Neuronal stem cell (in vitro differentiated cells): Measurements from ENCODE around the gene FBXO47.
"Not testable (repeated sequence)": the region's sequence is repeated elsewhere in the genome, so short reads cannot be mapped to it uniquely, and the experiment has no call there.

Experiments used
- DNase-seq: peaks from one replicate; pipeline ENCODE4 v3.0.0-alpha.2; 2013; ENCODE audit warnings: low spot score
- H2AFZ ChIP-seq: one replicate; pipeline ENCODE4 v1.6.1; 2013; ENCODE audit warnings: mild to moderate bottlenecking, low read length, inconsistent platforms
- H2AK5ac ChIP-seq: 2 replicates; pipeline ENCODE4 v1.6.1; 2013; ENCODE audit warnings: low read depth, mild to moderate bottlenecking, inconsistent platforms, low read length, moderate library complexity, mixed read lengths
- H2BK120ac ChIP-seq: 2 replicates; pipeline ENCODE4 v1.6.1; 2013; ENCODE audit warnings: low read depth, mild to moderate bottlenecking, inconsistent platforms, low read length, moderate library complexity, mixed read lengths
- H2BK12ac ChIP-seq: one replicate; pipeline ENCODE4 v1.6.1; 2013; ENCODE audit warnings: low read length, inconsistent platforms
- H2BK15ac ChIP-seq: 2 replicates; pipeline ENCODE4 v1.6.1; 2013; ENCODE audit warnings: mild to moderate bottlenecking, low read length, inconsistent platforms, mixed read lengths
- H2BK5ac ChIP-seq: one replicate; pipeline ENCODE4 v1.6.1; 2013; ENCODE audit warnings: inconsistent platforms, mild to moderate bottlenecking, low read length, moderate library complexity
- H3K14ac ChIP-seq: one replicate; pipeline ENCODE4 v1.6.1; 2013; ENCODE audit warnings: low read length, inconsistent platforms
- H3K18ac ChIP-seq: 2 replicates; pipeline ENCODE4 v1.6.1; 2013; ENCODE audit warnings: low read length, inconsistent platforms
- H3K23ac ChIP-seq: 2 replicates; pipeline ENCODE4 v1.6.1; 2013; ENCODE audit warnings: low read depth, mild to moderate bottlenecking, mixed read lengths, low read length, inconsistent platforms; ENCODE audit not compliant: poor library complexity
- H3K27ac ChIP-seq: replicated peaks from 3 replicates; pipeline ENCODE4 v1.5.1; 2013; ENCODE audit warnings: low read length, inconsistent platforms
- H3K27me3 ChIP-seq, 3 experiments: 2 replicates each; pipeline ENCODE4 v1.6.1; 2013; ENCODE audit warnings: low read length in 3 of 3, mild to moderate bottlenecking in 2 of 3, inconsistent platforms in 1 of 3, low read depth in 1 of 3, mixed read lengths in 1 of 3, moderate library complexity in 1 of 3; ENCODE audit not compliant: control insufficient read depth in 3 of 3, insufficient read depth in 3 of 3
- H3K36me3 ChIP-seq, 2 donors: replicated peaks in 1 of 2; 2 replicates each; pipeline ENCODE4 v1.6.1; 2013; ENCODE audit warnings: low read length in 2 of 2; ENCODE audit not compliant: control insufficient read depth in 2 of 2, insufficient read depth in 2 of 2
- H3K4ac ChIP-seq: 2 replicates; pipeline ENCODE4 v1.6.1; 2013; ENCODE audit warnings: inconsistent platforms, mild to moderate bottlenecking, low read length, moderate library complexity
- H3K4me1 ChIP-seq, 2 donors: 1 replicate in 1 of 2; 2 replicates in 1 of 2; pipeline ENCODE4 v1.6.1; 2013; ENCODE audit warnings: low read length in 2 of 2, low read depth in 1 of 2; ENCODE audit not compliant: control insufficient read depth in 2 of 2, insufficient read depth in 1 of 2
- H3K4me2 ChIP-seq: one replicate; pipeline ENCODE4 v1.6.1; 2013; ENCODE audit warnings: mild to moderate bottlenecking, low read length, inconsistent platforms; ENCODE audit not compliant: insufficient read depth, poor library complexity, severe bottlenecking
- H3K4me3 ChIP-seq, 2 donors: 2 replicates each; pipeline ENCODE4 v1.5.1; 2013; ENCODE audit warnings: low read length in 2 of 2, mild to moderate bottlenecking in 2 of 2, inconsistent platforms in 1 of 2, moderate library complexity in 1 of 2
- H3K79me1 ChIP-seq: one replicate; pipeline ENCODE4 v1.6.1; 2013; ENCODE audit warnings: low read depth, mild to moderate bottlenecking, inconsistent platforms, low read length, moderate library complexity
- H3K9ac ChIP-seq: one replicate; pipeline ENCODE4 v1.6.1; 2013; ENCODE audit warnings: mild to moderate bottlenecking, low read depth, low read length, inconsistent platforms; ENCODE audit not compliant: poor library complexity
- H3K9me3 ChIP-seq, 2 donors: replicated peaks in 1 of 2; 2 replicates each; pipeline versions ENCODE3 to v1.6.1; 2013; ENCODE audit warnings: low read length in 2 of 2, mild to moderate bottlenecking in 2 of 2, inconsistent platforms in 1 of 2, low read depth in 1 of 2, mixed read lengths in 1 of 2, moderate library complexity in 1 of 2; ENCODE audit not compliant: control insufficient read depth in 2 of 2, insufficient read depth in 1 of 2
- H4K8ac ChIP-seq: one replicate; pipeline ENCODE4 v1.6.1; 2013; ENCODE audit warnings: low read depth, mild to moderate bottlenecking, inconsistent platforms, low read length, moderate library complexity
- H4K91ac ChIP-seq: one replicate; pipeline ENCODE4 v1.6.1; 2013; ENCODE audit warnings: low read length, low read depth, mild to moderate bottlenecking, inconsistent platforms; ENCODE audit not compliant: poor library complexity
- WGBS, 2 donors: extraction: QIAGEN DNeasy Blood & Tissue Kit; methylation state at CpG; one replicate each; pipeline ENCODE4 v1.1.7; 2013; ENCODE audit warnings: missing lambda C conversion rate in 2 of 2, mixed read lengths in 1 of 2; ENCODE audit not compliant: insufficient read length in 2 of 2, insufficient replicate concordance in 1 of 2; ENCODE audit errors: extremely low coverage in 2 of 2; 5-methylcytosine and 5-hydroxymethylcytosine counted together

FBXO47 gene

DNA sequence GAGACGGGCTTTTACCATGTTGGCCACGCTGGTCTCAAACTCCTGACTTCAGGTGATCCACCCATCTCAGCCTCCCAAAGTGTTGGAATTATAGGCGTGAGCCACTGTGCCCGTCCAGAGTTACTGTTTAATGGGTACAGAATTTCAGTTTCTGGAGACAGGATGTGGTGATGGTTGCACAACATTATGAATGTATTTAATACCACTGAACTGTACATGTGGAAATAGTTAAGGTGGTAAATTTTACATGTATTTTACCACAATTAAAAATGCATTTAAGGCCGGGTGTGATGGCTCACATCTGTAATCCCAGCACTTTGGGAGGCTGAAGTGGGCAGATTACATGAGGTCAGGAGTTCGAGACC is 9.0 kb upstream of the FBXO47 start:
- H3K14ac ChIP-seq, H2AK5ac ChIP-seq, DNase-seq, H2BK12ac ChIP-seq, H3K18ac ChIP-seq, H3K4me2 ChIP-seq, H3K4ac ChIP-seq, H3K4me1 ChIP-seq, H2BK15ac ChIP-seq, H2BK5ac ChIP-seq, H3K9me3 ChIP-seq, H2BK120ac ChIP-seq, H3K36me3 ChIP-seq, H3K9ac ChIP-seq, H2AFZ ChIP-seq, H3K23ac ChIP-seq, H3K27ac ChIP-seq, H4K91ac ChIP-seq, H3K4me3 ChIP-seq, H3K79me1 ChIP-seq, H3K27me3 ChIP-seq, H4K8ac ChIP-seq: not testable (repeated sequence)
- no CpG with 5 or more reads among the region's 6 CpGs for WGBS, 2 donors

DNA sequence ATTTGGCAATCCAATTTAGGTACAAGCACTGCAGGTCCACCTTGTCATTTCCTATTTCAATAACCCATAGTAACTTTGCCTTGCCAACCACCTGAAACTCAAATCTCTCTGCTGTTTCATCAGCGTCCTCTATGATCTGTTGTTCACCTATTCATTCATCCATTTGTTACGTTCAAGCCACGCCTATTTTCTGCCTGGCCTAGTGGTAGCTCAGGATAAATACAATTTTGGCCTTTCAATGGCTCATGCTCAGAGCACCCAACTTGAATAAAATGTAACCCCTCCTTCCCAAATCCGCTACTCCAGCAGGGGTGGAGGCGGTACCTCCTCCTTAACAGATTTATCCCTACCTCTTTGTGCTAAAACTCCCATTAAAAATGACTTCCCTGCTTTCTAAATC is 3.6 kb upstream of the FBXO47 start:
- no peak for DNase-seq
- Histone ChIP-seq H3K79me1 (no peaks in the 10 kb centered on the region), H3K4me1 (peaks cover 0 to 2% of the 10 kb centered on the region in 2 donors), H2AFZ (no peak overlapping the region), H4K91ac (no peak overlapping the region), H3K9ac (no peak overlapping the region), H3K36me3 (no peaks in the 10 kb centered on the region), H3K9me3 (peaks cover 0 to 6% of the 10 kb centered on the region in 2 donors), H3K4me3 (no peak overlapping the region), H4K8ac (no peak overlapping the region), H2BK5ac (no peak overlapping the region), H2AK5ac (no peak overlapping the region), H3K14ac (no peak overlapping the region), H2BK120ac (no peak overlapping the region), H3K27me3 (peaks cover 0 to 4% (median 0%) of the 10 kb centered on the region in 3 experiments), H3K27ac (no peak overlapping the region), H3K23ac (no peak overlapping the region), H2BK15ac (no peak overlapping the region), H2BK12ac (no peak overlapping the region), H3K4me2 (no peak overlapping the region), H3K4ac (no peak overlapping the region), H3K18ac (no peak overlapping the region)
- WGBS, 2 donors: no CpG with 5 or more reads among the region's 5 CpGs

DNA sequence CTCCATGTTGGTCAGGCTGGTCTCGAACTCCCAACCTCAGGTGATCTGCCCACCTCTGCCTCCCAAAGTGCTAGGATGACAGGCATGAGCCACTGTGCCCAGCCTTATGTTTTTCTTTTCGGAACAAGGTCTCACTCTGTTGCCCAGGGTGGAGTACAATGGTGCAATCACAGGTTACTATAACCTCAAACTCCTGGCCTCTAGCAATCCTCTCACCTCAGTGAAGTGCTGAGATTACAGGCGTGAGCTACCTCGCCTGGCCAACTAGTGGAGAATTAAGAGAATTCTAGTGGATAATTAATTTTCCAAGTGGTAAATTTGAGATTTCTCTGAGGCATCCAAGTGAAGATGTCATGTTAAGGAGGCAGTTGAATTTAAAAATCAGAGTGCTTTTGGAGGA is 2.9 kb upstream of the FBXO47 start:
- Histone ChIP-seq H2AFZ (no peak overlapping the region), H2BK120ac (no peak overlapping the region), H3K9me3 (peaks cover 0 to 6% of the 10 kb centered on the region in 2 donors), H3K14ac (no peak overlapping the region), H2BK15ac (no peak overlapping the region), H3K27ac (no peak overlapping the region), H3K4ac (no peak overlapping the region), H4K91ac (no peak overlapping the region), H3K23ac (no peak overlapping the region), H3K4me2 (no peak overlapping the region), H3K36me3 (no peaks in the 10 kb centered on the region), H3K79me1 (no peaks in the 10 kb centered on the region), H2AK5ac (no peak overlapping the region), H4K8ac (no peak overlapping the region), H3K27me3 (peaks cover 0 to 4% (median 0%) of the 10 kb centered on the region in 3 experiments), H3K4me3 (no peak overlapping the region), H3K18ac (no peak overlapping the region), H3K9ac (no peak overlapping the region), H2BK12ac (no peak overlapping the region), H2BK5ac (no peak overlapping the region), H3K4me1 (peaks cover 0 to 2% of the 10 kb centered on the region in 2 donors)
- no peak for DNase-seq
- WGBS, 2 donors: no CpG with 5 or more reads among the region's 4 CpGs

GRCh38 chr17:38969281-38969680 is 2.1 kb upstream of the FBXO47 start:
- Histone ChIP-seq H2BK5ac (no peak overlapping the region), H3K27me3 (peaks cover 0 to 4% (median 0%) of the 10 kb centered on the region in 3 experiments), H3K4me2 (no peak overlapping the region), H2BK120ac (no peak overlapping the region), H3K36me3 (no peaks in the 10 kb centered on the region), H2AK5ac (no peak overlapping the region), H3K9ac (no peak overlapping the region), H3K18ac (no peak overlapping the region), H3K23ac (no peak overlapping the region), H3K27ac (no peak overlapping the region), H2BK15ac (no peak overlapping the region), H4K8ac (no peak overlapping the region), H3K4me1 (peaks cover 0 to 2% of the 10 kb centered on the region in 2 donors), H2AFZ (no peak overlapping the region), H3K9me3 (peaks cover 0 to 6% of the 10 kb centered on the region in 2 donors), H3K14ac (no peak overlapping the region), H3K4me3 (no peak overlapping the region), H3K4ac (no peak overlapping the region), H4K91ac (no peak overlapping the region), H3K79me1 (no peaks in the 10 kb centered on the region), H2BK12ac (no peak overlapping the region)
- WGBS, 2 donors: no CpG with 5 or more reads among the region's 4 CpGs
- no peak for DNase-seq
